HCT116 (cell line): Measurements from ENCODE around the gene ASIC5. TPM values are rescaled to one million over a fixed set of nuclear protein-coding genes. Genes with fewer than 3 reads are reported as not detected.

Experiments used
- ATAC-seq: fragments of 200-7000 bp; cut with Tn5 transposase; 2 replicates; pipeline ENCODE4 v1.9.1; 2020; ENCODE audit warnings: mild to moderate bottlenecking, moderate library complexity
- BruUV-seq: library from RNA; stranded (reverse); fragments of 400-500 nt; replicated peaks from 2 replicates; lab custom pipeline; 2021; lab: Mats Ljungman, UMichigan
- CTCF ChIA-PET: fragments of 300-600 bp; sonication (Branson Sonifier 250); formaldehyde crosslinking; loops from one replicate; lab custom pipeline; 2021; ENCODE audit warnings: antibody characterized with exemption; lab: Charles Lee
- POLR2A ChIA-PET: fragments of 300-600, 350-600 bp; sonication (Branson Sonifier 250); formaldehyde crosslinking; loops from one replicate; lab custom pipeline; 2021; ENCODE audit warnings: antibody characterized with exemption; lab: Charles Lee
- RAD21 ChIA-PET, 2 experiments: fragments of 300-600 bp; sonication (Branson Sonifier 250); formaldehyde crosslinking; loops; one replicate each; lab custom pipeline; 2023; ENCODE audit warnings: low total read pairs in 2 of 2; ENCODE audit not compliant: uncharacterized antibody in 2 of 2, unreplicated experiment in 2 of 2, low non-redundant PET in 1 of 2; lab: Charles Lee
- DNase-seq: peaks from one replicate; pipeline ENCODE4 v3.0.0-alpha.2; 2010; ENCODE audit warnings: low read depth, low spot score
- H2AFZ ChIP-seq: fragments of 200-600 bp; shearing (Covaris generic), sonication (generic); 2 replicates; pipeline ENCODE4 v1.6.1; 2017; ENCODE audit warnings: low read depth, mixed run types, mixed read lengths, antibody characterized with exemption, low read length; ENCODE audit not compliant: poor library complexity, severe bottlenecking
- H3K27ac ChIP-seq: 2 replicates; pipeline ENCODE4 v1.5.1; 2012; ENCODE audit warnings: low read depth, low read length
- H3K27me3 ChIP-seq: fragments of 200-600 bp; sonication (generic); 2 replicates; pipeline ENCODE4 v1.6.1; 2016; ENCODE audit warnings: mixed run types, low read length, mixed read lengths; ENCODE audit not compliant: insufficient read depth
- H3K36me3 ChIP-seq, 2 experiments: fragments of 200-500 bp in 1 of 2; fragments of 200-600 bp in 1 of 2; sonication (Bioruptor generic) in 1 of 2; sonication (generic) in 1 of 2; 2 replicates each; pipeline versions ENCODE4 v1.5.1 to v1.6.1; 2014 to 2016; ENCODE audit warnings: low read length in 2 of 2, inconsistent platforms in 1 of 2, mixed read lengths in 1 of 2, mixed run types in 1 of 2; ENCODE audit not compliant: insufficient read depth in 2 of 2, control insufficient read depth in 1 of 2
- H3K4me1 ChIP-seq, 2 experiments: fragments of 200-600 bp in 1 of 2; sonication (generic) in 1 of 2; 2 replicates each; pipeline versions ENCODE4 v1.5.1 to v1.6.1; 2012 to 2017; ENCODE audit warnings: low read length in 2 of 2, inconsistent platforms in 1 of 2, mild to moderate bottlenecking in 1 of 2, mixed read lengths in 1 of 2, mixed run types in 1 of 2, moderate library complexity in 1 of 2; ENCODE audit not compliant: insufficient read depth in 2 of 2, control insufficient read depth in 1 of 2
- H3K4me2 ChIP-seq: fragments of 200-600 bp; sonication (generic); 2 replicates; pipeline ENCODE4 v1.6.1; 2017; ENCODE audit warnings: mixed run types, low read length, mixed read lengths
- H3K4me3 ChIP-seq, 2 experiments: fragments of 200-600 bp in 1 of 2; sonication (generic) in 1 of 2; replicated peaks in 1 of 2; 2 replicates each; pipeline ENCODE4 v1.5.1; 2011 to 2016; ENCODE audit warnings: low read length in 2 of 2, control low read depth in 1 of 2, low read depth in 1 of 2, mild to moderate bottlenecking in 1 of 2, mixed read lengths in 1 of 2, mixed run types in 1 of 2
- H3K79me2 ChIP-seq: fragments of 200-600 bp; sonication (generic); 2 replicates; pipeline ENCODE4 v1.6.1; 2017; ENCODE audit warnings: mild to moderate bottlenecking, mixed run types, low read length, moderate library complexity, mixed read lengths; ENCODE audit not compliant: insufficient read depth
- H3K9ac ChIP-seq: fragments of 200-600 bp; sonication (generic); 2 replicates; pipeline ENCODE4 v1.6.1; 2016; ENCODE audit warnings: low read length, mixed read lengths
- H3K9me2 ChIP-seq: fragments of 200-600 bp; sonication (generic), shearing (Covaris generic); 2 replicates; pipeline ENCODE4 v1.6.1; 2017; ENCODE audit warnings: mixed run types, mild to moderate bottlenecking, moderate library complexity; ENCODE audit not compliant: insufficient read depth
- H3K9me3 ChIP-seq, 2 experiments: fragments of 200-500 bp in 1 of 2; fragments of 200-600 bp in 1 of 2; sonication (Bioruptor generic) in 1 of 2; sonication (generic) in 1 of 2; 2 replicates each; pipeline ENCODE4 v1.6.1; 2014 to 2017; ENCODE audit warnings: low read length in 2 of 2, mixed read lengths in 2 of 2, inconsistent platforms in 1 of 2, low read depth in 1 of 2, mild to moderate bottlenecking in 1 of 2, mixed run types in 1 of 2, moderate library complexity in 1 of 2; ENCODE audit not compliant: control insufficient read depth in 1 of 2, insufficient read depth in 1 of 2
- H4K20me1 ChIP-seq: fragments of 200-600 bp; sonication (generic), shearing (Covaris generic); 2 replicates; pipeline ENCODE4 v1.6.1; 2017; ENCODE audit warnings: mixed run types, mild to moderate bottlenecking, moderate library complexity; ENCODE audit not compliant: insufficient read depth
- ATF3 ChIP-seq: IDR thresholded peaks from 2 replicates; pipeline ENCODE4 v1.6.1; 2012
- EGR1 ChIP-seq: IDR thresholded peaks from 2 replicates; pipeline ENCODE4 v1.6.1; 2012; ENCODE audit warnings: low read depth
- ELF1 ChIP-seq: IDR thresholded peaks from 2 replicates; pipeline ENCODE4 v1.6.1; 2012; ENCODE audit warnings: low read depth, borderline replicate concordance
- EZH2 ChIP-seq: fragments of 200-600 bp; sonication (generic); IDR thresholded peaks from 2 replicates; pipeline ENCODE4 v1.6.1; 2017; ENCODE audit warnings: antibody characterized with exemption, mixed run types
- JUND ChIP-seq: IDR thresholded peaks from 2 replicates; pipeline ENCODE4 v1.6.1; 2012
- MAX ChIP-seq: IDR thresholded peaks from 2 replicates; pipeline ENCODE4 v1.6.1; 2012
- POLR2A ChIP-seq: IDR thresholded peaks from 2 replicates; pipeline ENCODE4 v1.7.0; 2011; ENCODE audit warnings: borderline replicate concordance; ENCODE audit not compliant: insufficient read depth, insufficient read length; ENCODE audit errors: extremely low read depth
- RAD21 ChIP-seq: IDR thresholded peaks from 2 replicates; pipeline ENCODE4 v1.6.1; 2012; ENCODE audit warnings: low read depth, mild to moderate bottlenecking
- SP1 ChIP-seq: IDR thresholded peaks from 2 replicates; pipeline ENCODE4 v1.6.1; 2012; ENCODE audit warnings: low read depth
- SRF ChIP-seq: IDR thresholded peaks from 2 replicates; pipeline ENCODE4 v1.6.1; 2012; ENCODE audit warnings: low read depth
- TCF7L2 ChIP-seq: IDR thresholded peaks from 2 replicates; pipeline ENCODE4 v1.7.0; 2011; ENCODE audit warnings: borderline replicate concordance, inconsistent platforms; ENCODE audit not compliant: insufficient read depth, insufficient read length; ENCODE audit errors: extremely low read depth
- YY1 ChIP-seq: IDR thresholded peaks from 2 replicates; pipeline ENCODE4 v1.6.1; 2011; ENCODE audit warnings: low read length, low read depth, moderate library complexity, mild to moderate bottlenecking; ENCODE audit not compliant: insufficient replicate concordance; ENCODE audit errors: extremely low read depth
- ZFX ChIP-seq: fragments of 450-650 bp; IDR thresholded peaks from 2 replicates; pipeline ENCODE4 v1.6.1; 2017
- intact Hi-C: fragments of 100-400 bp; cut with micrococcal nuclease; formaldehyde crosslinking; loops from 2 replicates; pipeline ENCODE4 v1.10.0; 2022
- total RNA-seq: library from RNA; stranded (reverse); gene quantifications from one replicate; pipeline ENCODE4 v1.2.1, GENCODE V29; 2021; ENCODE audit not compliant: unreplicated experiment

The ASIC5 gene
- total RNA-seq, 1 experiment from 2014 or later, result not detected

- Histone ChIP-seq H3K9me2 (no peaks in the 10 kb centered on the region; the same call in 1 of the 2 replicates), H2AFZ (no peak overlapping the region), H3K27me3 (no peaks in the 10 kb centered on the region), H3K4me1 (no peaks in the 10 kb centered on the region), H3K4me2 (no peak overlapping the region), H3K9ac (no peak overlapping the region), H4K20me1 (no peaks in the 10 kb centered on the region; the same call in 1 of the 2 replicates), H3K27ac (no peak overlapping the region), H3K4me3 (no peak overlapping the region), H3K9me3 (no peaks in the 10 kb centered on the region), H3K36me3 (no peaks in the 10 kb centered on the region), H3K79me2 (no peaks in the 10 kb centered on the region)
- RAD21 ChIA-PET, result no interaction called here
- intact Hi-C loops, result no loop called here
- POLR2A ChIA-PET, result no interaction called here
- BruUV-seq, result no TSS peak
- CTCF ChIA-PET, result no interaction called here
- no peak for DNase-seq
- TF ChIP-seq RAD21, result no peak
- TF ChIP-seq JUND, result no peak
- TF ChIP-seq TCF7L2, result no peak
- no peak for TF ChIP-seq MAX
- TF ChIP-seq ZFX, result no peak
- no peak for TF ChIP-seq EGR1
- TF ChIP-seq POLR2A, result no peak
- TF ChIP-seq EZH2, result no peak
- TF ChIP-seq ATF3, result no peak
- TF ChIP-seq SRF, result no peak
- no peak for TF ChIP-seq YY1
- TF ChIP-seq SP1, result no peak
- TF ChIP-seq ELF1, result no peak
- ATAC-seq, result no peak
These were observed 43.6 kb upstream of the ASIC5 start for GRCh38 chr4:155909615-155910226.
